ENCODE results near the gene CLUH.
"Not testable (repeated sequence)": the region's sequence is repeated elsewhere in the genome, so short reads cannot be mapped to it uniquely, and the experiment has no call there.

CLUH gene

GRCh38 chr17:2688351-2689342, 22.9 kb downstream of the CLUH start:
- no peak for DNase-seq (ENCODE audit: low read depth)

DNA sequence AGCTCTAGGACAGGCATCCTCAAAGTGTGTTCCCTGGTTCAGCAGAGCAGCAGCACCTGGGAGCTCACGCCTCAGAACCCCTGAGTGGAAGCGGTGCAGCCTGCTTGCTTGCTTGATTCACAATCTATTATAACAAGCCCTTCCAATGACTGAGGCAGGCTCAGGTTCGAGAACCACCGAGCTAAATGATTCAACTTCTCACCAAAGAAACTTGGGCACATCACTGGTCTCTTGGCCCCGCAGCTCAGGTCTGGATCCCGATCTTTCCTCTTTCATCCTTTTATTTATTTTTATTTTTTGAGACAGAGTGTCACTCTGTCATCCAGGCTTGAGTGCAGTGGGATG, 24.5 kb downstream of the CLUH start:
- no peak for DNase-seq (ENCODE audit: low read depth)

DNA sequence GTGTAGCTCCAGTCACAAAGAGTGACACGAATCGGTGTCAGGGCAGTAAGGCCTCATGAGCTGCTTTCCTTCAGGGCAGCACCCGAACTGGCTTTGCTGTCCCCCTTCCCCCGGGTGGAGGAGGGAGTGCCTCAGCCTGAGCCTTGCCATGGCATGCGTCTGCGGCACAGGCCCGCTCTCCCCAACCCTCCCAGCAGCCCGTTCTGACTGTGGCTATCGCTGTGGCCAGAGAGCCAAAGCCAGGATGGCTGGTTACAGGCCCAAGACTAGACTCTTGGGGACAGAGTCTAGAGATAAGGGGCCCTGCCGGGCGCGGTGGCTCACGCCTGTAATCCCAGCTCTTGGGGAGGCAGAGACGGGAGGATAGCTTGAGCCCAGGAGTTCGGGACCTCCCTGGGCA, 25.9 kb downstream of the CLUH start:
- no peak for DNase-seq (ENCODE audit: low read depth)

DNA sequence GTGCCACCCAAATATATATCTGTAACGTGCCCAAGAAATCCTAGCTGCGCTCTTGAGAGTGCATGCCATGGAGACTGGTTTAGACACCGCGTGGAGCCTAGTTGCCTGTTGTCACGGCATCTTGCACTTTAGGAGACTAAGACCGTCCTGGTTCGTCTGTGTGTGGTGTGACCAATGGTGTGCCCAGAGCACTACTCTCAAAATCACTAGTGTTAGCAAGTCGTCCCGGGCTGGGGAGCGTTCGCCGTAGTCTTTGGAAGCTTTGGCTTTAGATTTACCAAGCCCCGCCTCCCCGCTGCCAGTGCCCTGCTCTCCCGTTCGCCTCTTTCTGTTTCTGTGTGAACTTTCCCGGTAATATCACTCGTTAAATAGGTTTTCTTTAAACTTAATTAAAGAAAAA, 27.0 kb downstream of the CLUH start:
- DNase-seq (ENCODE audit: low read depth) = no peak

- DNase-seq (ENCODE audit: low read depth) = no peak
These were observed 27.7 kb downstream of the CLUH start for GRCh38 chr17:2683912-2684311.

DNA sequence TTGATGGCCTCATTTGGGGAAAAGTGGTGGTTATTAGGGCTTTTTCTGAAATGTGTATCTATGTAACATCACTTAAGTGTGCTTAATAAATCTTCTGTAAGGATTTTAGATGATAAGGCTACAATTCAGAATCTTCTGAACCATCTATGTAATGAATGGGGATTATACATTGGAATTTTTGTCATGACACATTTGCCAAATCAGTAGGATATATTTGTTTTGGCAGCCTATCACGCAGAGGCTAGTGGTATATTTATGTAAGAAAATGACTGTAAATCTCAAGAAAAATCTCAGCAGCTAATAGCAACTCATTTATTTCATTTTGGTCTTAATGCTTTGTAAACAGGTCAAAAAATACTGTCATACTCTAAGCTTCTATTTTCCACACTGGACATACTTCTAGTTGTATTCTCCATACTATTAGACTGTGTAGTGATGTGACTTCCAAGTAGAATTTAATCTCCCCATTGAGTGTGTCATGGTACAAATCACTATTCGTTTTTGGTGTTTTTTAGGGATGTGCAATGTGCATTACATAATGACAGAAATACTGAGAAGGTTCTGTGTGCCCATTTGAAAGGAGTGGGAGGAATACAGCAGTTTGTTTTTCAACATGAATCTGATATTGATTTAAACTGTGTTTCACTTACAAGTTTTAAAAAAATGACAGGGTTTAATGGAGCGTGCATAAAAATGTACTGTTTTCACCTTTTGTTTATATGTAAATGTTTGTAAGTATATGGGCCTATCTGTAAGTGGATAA, 29.2 kb downstream of the CLUH start:
- DNase-seq (ENCODE audit: low read depth) = no peak

GRCh38 chr17:2681650-2682049, 29.9 kb downstream of the CLUH start:
- DNase-seq (ENCODE audit: low read depth) = no peak

DNA sequence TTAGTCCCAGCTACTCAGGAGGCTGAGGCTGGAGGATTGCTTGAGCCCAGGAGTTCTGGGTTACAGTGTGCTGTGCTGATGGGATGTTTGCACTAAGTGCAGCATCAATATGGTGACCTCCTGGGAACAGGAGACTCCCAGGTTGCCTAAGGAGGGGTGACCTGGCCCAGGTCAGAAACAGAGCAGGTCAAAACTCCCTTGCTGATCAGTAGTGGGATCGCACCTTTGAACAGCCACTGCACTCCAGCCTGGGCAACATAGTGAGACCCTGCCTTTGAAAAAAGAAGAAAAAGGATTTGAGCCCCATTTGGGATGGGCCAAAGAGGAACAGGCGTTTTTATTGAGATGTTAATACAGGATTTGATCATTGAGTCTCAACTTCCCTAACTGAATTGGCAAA, 30.6 kb downstream of the CLUH start:
- DNase-seq (ENCODE audit: low read depth) = no peak

GRCh38 chr17:2679247-2679646, 32.3 kb downstream of the CLUH start:
- not testable (repeated sequence) for DNase-seq (ENCODE audit: low read depth)

GRCh38 chr17:2672026-2672425, 39.5 kb downstream of the CLUH start:
- DNase-seq (ENCODE audit: low read depth) = no peak

GRCh38 chr17:2660410-2660809, 51.2 kb downstream of the CLUH start:
- not testable (repeated sequence) for DNase-seq (ENCODE audit: low read depth)

GRCh38 chr17:2659337-2659736, 52.2 kb downstream of the CLUH start:
- not testable (repeated sequence) for DNase-seq (ENCODE audit: low read depth)

DNA sequence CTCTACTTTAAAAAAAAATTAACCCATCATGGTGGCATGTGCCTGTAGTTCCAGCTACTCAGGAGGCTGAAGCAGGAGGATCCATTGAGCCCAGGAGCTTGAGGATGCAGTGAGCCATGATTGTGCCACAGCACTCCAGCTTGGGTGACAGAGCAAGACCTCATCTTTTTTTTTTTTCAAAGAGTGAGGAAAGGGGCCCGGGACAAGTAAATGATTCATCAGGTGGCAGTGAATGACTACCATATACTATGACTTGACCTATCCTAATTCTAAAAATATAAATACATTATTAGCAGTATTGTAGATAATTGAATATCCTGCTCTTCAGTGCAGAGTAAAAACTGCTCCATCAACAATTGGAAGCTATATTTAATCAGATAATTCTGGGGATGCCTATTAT, 55.3 kb downstream of the CLUH start:
- DNase-seq (ENCODE audit: low read depth) = no peak

GRCh38 chr17:2655546-2655945, 56.0 kb downstream of the CLUH start:
- DNase-seq (ENCODE audit: low read depth) = no peak

DNA sequence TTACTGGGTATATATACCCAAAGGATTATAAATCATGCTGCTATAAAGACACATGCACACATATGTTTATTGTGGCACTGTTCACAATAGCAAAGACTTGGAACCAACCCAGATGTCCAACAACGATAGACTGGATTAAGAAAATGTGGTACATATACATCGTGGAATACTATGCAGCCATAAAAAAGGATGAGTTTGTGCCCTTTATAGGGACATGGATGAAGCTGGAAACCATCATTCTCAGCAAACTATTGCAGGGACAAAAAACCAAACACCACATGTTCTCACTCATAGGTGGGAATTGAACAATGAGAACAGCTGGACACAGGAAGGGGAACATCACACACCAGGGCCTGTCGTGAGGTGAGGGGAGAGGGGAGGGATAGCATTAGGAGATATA, 58.7 kb downstream of the CLUH start:
- not testable (repeated sequence) for DNase-seq (ENCODE audit: low read depth)

DNA sequence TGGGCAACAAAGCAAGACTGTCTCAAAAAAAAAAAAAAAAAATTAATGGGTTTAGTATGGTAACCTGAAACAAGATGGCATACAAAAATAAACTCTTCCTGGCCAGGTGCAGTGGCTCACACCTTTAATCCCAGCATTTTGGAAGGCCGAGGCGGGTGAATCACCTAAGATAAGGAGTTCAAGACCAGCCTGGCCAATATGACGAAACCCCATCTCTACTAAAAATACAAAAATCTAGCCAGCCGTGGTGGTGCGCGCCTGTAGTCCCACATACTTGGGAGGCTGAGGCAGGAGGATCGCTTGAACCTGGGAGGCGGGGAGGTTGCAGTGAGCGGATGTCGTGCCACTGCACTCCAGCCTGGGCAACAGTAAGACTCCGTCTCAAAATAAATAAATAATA, 62.4 kb downstream of the CLUH start:
- DNase-seq (ENCODE audit: low read depth) = no peak

GRCh38 chr17:2647957-2648356, 63.6 kb downstream of the CLUH start:
- DNase-seq (ENCODE audit: low read depth) = no peak

DNA sequence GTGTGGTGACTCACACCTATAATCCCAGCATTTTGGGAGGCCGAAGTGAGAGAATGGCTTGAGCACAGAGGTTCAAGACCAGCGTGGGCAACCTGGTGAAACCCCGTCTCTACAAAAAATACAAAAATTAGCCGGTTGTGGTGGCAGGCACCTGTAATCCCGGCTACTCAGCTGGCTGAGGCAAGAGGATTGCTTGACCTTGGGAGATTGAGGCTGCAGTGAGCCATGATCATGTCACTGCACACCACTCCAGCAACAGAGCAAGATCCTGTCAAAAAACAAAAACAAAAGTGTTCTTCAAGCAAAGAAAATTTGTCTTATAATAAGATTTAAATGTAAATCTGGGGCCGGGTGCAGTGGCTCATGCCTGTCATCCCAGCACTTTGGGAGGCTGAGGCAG, 66.6 kb downstream of the CLUH start:
- DNase-seq (ENCODE audit: low read depth) = no peak

Data from amniotic epithelial cell (primary cell).